ENCODE results near the gene E4F1. TPM values are rescaled to one million over a fixed set of nuclear protein-coding genes. Genes with fewer than 3 reads are reported as not detected.

E4F1 gene
- total and polyA plus RNA-seq, 9 donors, result 0.58 to 26.2 (median 22.7) TPM

- H3K27ac ChIP-seq, result no peak overlapping the region
- no peak for DNase-seq
- intact Hi-C loops (cut with DNase I), result no loop called here
- peaks cover 2% of the 10 kb centered on the region for H3K27me3 ChIP-seq
- no peaks in the 10 kb centered on the region for H3K4me1 ChIP-seq (ENCODE audit: insufficient read depth)
- H3K4me3 ChIP-seq, result no peak overlapping the region
- no peaks in the 10 kb centered on the region for H3K36me3 ChIP-seq
- 22 to 35% (median 24%) methylated on average over 10 of the region's 10 CpGs for WGBS, 3 donors
- TF ChIP-seq POLR2A (IDR thresholded peaks at IDR 0.05) (no peak), CTCF (IDR thresholded peaks at IDR 0.05) (peak in 1 of 3 donors; percentile 15)
- H3K9me3 ChIP-seq, result no peaks in the 10 kb centered on the region
Observed at GRCh38 chr16:2194852-2195321, 28.5 kb upstream of the E4F1 start.

GRCh38 chr16:2195322-2196161 lies 27.8 kb upstream of the E4F1 start:
- H3K4me3 ChIP-seq, result peak overlapping the region; percentile 29
- peaks cover 2% of the 10 kb centered on the region for H3K27me3 ChIP-seq
- H3K36me3 ChIP-seq, result no peaks in the 10 kb centered on the region
- WGBS, 3 donors, result 8 to 14% (median 10%) methylated on average over 33 to 49 of the region's 49 CpGs
- no peak for DNase-seq
- no peak overlapping the region for H3K27ac ChIP-seq
- no peaks in the 10 kb centered on the region for H3K4me1 ChIP-seq (ENCODE audit: insufficient read depth)
- intact Hi-C loops (cut with DNase I), result no loop called here
- no peak for TF ChIP-seq EP300 (IDR thresholded peaks at IDR 0.05)
- no peak for TF ChIP-seq CTCF (IDR thresholded peaks at IDR 0.05)
- TF ChIP-seq POLR2A (IDR thresholded peaks at IDR 0.05), result no peak
- no peaks in the 10 kb centered on the region for H3K9me3 ChIP-seq

GRCh38 chr16:2196162-2196980 lies 27.0 kb upstream of the E4F1 start, which contains the start of gene CASKIN1:
CASKIN1 (minus strand) TSS chr16:2196605; CDS start chr16:2196432, 173 bp downstream.
- Histone ChIP-seq H3K36me3 (no peaks in the 10 kb centered on the region), H3K4me1 (ENCODE audit: insufficient read depth) (no peaks in the 10 kb centered on the region), H3K9me3 (no peaks in the 10 kb centered on the region), H3K4me3 (peak within 1 kb of the TSS; percentile 29), H3K27me3 (peaks cover 2% of the 10 kb centered on the region), H3K27ac (no peak within 1 kb of the TSS)
- 0 to 2% (median 1%) methylated on average over 30 to 124 of the region's 129 CpGs for WGBS, 3 donors
- TF ChIP-seq EP300 (IDR thresholded peaks at IDR 0.05) (no peak), CTCF (IDR thresholded peaks at IDR 0.05) (no peak), POLR2A (IDR thresholded peaks at IDR 0.05) (no peak)
- DNase-seq, result no peak
- intact Hi-C loops (cut with DNase I), result no loop called here

GRCh38 chr16:2196981-2197511 lies 26.3 kb upstream of the E4F1 start:
- intact Hi-C loops (cut with DNase I), result no loop called here
- no peak for DNase-seq
- TF ChIP-seq POLR2A (IDR thresholded peaks at IDR 0.05), result no peak
- TF ChIP-seq CTCF (IDR thresholded peaks at IDR 0.05), result no peak
- TF ChIP-seq EP300 (IDR thresholded peaks at IDR 0.05), result no peak
- peaks cover 2% of the 10 kb centered on the region for H3K27me3 ChIP-seq
- no peak overlapping the region for H3K27ac ChIP-seq
- H3K36me3 ChIP-seq, result no peaks in the 10 kb centered on the region
- 24 to 30% (median 26%) methylated on average over 30 to 32 of the region's 32 CpGs for WGBS, 3 donors
- H3K9me3 ChIP-seq, result no peaks in the 10 kb centered on the region
- H3K4me3 ChIP-seq, result no peak overlapping the region
- H3K4me1 ChIP-seq (ENCODE audit: insufficient read depth), result no peaks in the 10 kb centered on the region
